GM19438 (cell line): ENCODE measurements around the gene EFNA4.

Source experiments
- ATAC-seq: cut with Tn5 transposase; IDR thresholded peaks from one replicate; pipeline ENCODE4 v1.9.1; 2021; ENCODE audit warnings: low read depth; ENCODE audit not compliant: unreplicated experiment

Gene EFNA4

GRCh38 chr1:155071701-155072100, 8.2 kb downstream of the EFNA4 start:
- ATAC-seq = no peak

- no peak for ATAC-seq
These were observed 9.2 kb downstream of the EFNA4 start for GRCh38 chr1:155072531-155073289.

- no peak for ATAC-seq
These were observed 10.1 kb downstream of the EFNA4 start for GRCh38 chr1:155073377-155074242.

GRCh38 chr1:155075535-155075934, 12.0 kb downstream of the EFNA4 start:
- ATAC-seq = no peak

GRCh38 chr1:155076371-155076770, 12.8 kb downstream of the EFNA4 start:
- no peak for ATAC-seq

- ATAC-seq = no peak
These were observed 13.8 kb downstream of the EFNA4 start for GRCh38 chr1:155077346-155077745.

GRCh38 chr1:155077758-155078445, 14.4 kb downstream of the EFNA4 start:
- ATAC-seq = no peak

- ATAC-seq = no peak
These were observed 15.1 kb downstream of the EFNA4 start, which contains the start of gene EFNA3 for GRCh38 chr1:155078469-155079209. Gene EFNA3 (plus strand): TSS chr1:155078837. CDS start chr1:155078942, 105 bp downstream.

- no peak for ATAC-seq
These were observed 15.6 kb downstream of the EFNA4 start for GRCh38 chr1:155079210-155079486.

- no peak for ATAC-seq
These were observed 16.2 kb downstream of the EFNA4 start for GRCh38 chr1:155079487-155080311.

GRCh38 chr1:155080312-155081228, 17.0 kb downstream of the EFNA4 start:
- no peak for ATAC-seq

GRCh38 chr1:155081472-155082300, 18.1 kb downstream of the EFNA4 start:
- no peak for ATAC-seq

GRCh38 chr1:155082301-155083051, 18.9 kb downstream of the EFNA4 start:
- ATAC-seq = no peak

GRCh38 chr1:155083052-155083541, 19.6 kb downstream of the EFNA4 start:
- no peak for ATAC-seq

GRCh38 chr1:155083865-155084721, 20.6 kb downstream of the EFNA4 start:
- ATAC-seq = no peak
